ENCODE data around the gene GAK. TPM values are rescaled to one million over a fixed set of nuclear protein-coding genes. Genes with fewer than 3 reads are reported as not detected.
A peak's percentile ranks its signal among the peaks of the same experiment; 100 is the strongest.

Gene GAK
- total RNA-seq, 2 experiments from 2014 or later: 92.8 to 98.9 TPM

DNA sequence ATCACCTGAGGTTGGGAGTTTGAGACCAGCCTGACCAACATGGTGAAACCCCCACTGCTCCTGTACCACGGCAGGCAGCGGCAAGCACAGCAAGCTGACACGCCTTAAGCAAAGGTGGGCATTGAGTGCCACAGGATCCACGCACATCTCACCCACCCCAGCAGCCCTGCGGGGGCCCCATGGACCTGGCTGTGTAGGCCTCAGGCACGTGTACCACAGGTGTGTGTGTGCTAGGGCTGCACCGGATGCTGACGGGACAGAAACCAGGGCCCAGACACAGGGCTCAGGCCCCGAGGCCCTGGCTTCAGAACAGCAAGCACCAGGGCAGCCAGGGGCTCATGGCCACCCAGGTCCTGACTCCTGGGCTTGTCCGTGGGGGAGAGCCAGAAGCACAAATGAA lies 46.8 kb downstream of the GAK start:
- no peak overlapping the region for H3K27ac Mint-ChIP-seq
- no peak for DNase-seq
- H3K27me3 Mint-ChIP-seq: no peaks in the 10 kb centered on the region
- peaks cover 2% of the 10 kb centered on the region for H3K4me1 Mint-ChIP-seq
- H3K36me3 Mint-ChIP-seq: peaks cover 10% of the 10 kb centered on the region
- H3K4me3 Mint-ChIP-seq: no peak overlapping the region
- H3K9me3 Mint-ChIP-seq: peaks cover 1% of the 10 kb centered on the region

DNA sequence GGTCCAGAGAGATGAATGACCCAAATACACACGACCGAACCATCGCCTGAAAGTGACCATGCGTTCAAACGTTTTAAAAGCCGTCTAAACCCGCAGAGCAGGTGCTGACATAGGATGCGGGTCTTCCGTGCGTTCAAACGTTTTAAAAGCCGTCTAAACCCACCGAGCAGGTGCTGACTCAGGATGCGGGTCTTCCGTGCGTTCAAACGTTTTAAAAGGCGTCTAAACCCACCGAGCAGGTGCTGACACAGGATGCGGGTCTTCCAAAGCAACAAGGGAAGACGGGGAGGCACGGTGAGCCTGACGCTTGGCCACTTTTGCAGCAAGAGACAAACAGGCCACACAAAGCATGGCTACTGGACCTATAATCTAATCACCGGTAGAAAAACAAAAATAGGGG lies 47.2 kb downstream of the GAK start:
- Mint-ChIP-seq H3K27me3 (no peaks in the 10 kb centered on the region), H3K9me3 (peaks cover 1% of the 10 kb centered on the region), H3K27ac (no peak overlapping the region), H3K4me3 (no peak overlapping the region), H3K4me1 (peaks cover 6% of the 10 kb centered on the region), H3K36me3 (peaks cover 10% of the 10 kb centered on the region)
- no peak for DNase-seq

DNA sequence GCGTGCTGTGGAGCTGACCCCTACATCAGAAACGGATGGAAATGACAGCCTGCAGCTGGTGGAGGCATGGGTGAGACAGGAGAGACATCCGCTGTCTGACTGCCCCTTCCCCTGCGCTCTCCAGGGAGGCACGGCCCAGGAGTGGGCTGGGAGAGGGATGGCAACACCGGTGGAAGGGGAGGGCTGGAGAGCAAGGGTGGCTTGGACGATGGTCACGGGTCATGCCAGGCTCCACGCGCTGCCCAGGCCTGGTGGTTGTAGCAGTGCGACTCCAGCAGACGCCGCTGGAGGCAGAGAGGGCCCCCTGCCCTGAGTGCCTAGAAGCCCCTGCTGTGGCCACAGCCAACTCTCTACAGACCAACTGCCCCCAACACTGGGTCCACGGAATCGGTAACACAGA lies 47.9 kb downstream of the GAK start:
- H3K9me3 Mint-ChIP-seq: peaks cover 1% of the 10 kb centered on the region
- H3K4me1 Mint-ChIP-seq: peaks cover 12% of the 10 kb centered on the region
- no peaks in the 10 kb centered on the region for H3K27me3 Mint-ChIP-seq
- no peak overlapping the region for H3K27ac Mint-ChIP-seq
- no peak overlapping the region for H3K4me3 Mint-ChIP-seq
- DNase-seq: no peak
- peaks cover 12% of the 10 kb centered on the region for H3K36me3 Mint-ChIP-seq

DNA sequence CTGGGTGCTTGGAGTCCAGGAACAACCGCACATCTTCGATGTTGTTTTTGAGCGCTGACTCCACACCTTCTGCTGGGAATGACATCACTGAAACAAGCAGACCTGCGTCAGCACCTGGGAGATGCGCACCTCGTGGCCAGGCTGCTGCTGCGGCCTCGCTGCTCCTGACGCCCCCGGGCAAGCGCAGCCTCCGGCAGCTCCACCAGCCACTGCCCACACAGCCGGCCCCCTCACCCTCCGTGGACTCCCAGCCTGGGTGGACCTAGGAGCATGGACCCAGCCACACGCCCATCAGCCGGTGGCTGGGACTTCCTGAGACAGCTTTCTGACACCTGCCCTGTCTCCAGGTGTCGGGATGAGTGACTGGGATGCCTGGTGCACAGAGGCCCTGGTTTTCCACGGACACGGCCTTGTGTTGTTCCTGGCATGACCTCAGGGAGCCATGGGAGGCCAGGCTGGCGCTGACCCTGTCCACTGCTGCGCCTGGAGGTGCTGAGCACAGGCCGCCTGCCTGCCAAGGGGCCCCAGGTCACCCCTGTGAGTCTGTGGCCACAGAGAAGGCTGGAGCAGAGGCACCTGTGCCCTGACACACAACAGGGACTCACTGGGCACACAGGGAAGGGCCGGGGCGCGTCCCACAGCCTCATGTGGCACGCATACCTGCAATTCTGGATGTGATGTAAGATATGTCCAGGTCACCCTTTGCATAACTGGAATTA lies 48.6 kb downstream of the GAK start:
- H3K4me3 Mint-ChIP-seq: no peak overlapping the region
- H3K4me1 Mint-ChIP-seq: peaks cover 14% of the 10 kb centered on the region
- no peaks in the 10 kb centered on the region for H3K27me3 Mint-ChIP-seq
- H3K27ac Mint-ChIP-seq: no peak overlapping the region
- no peak for DNase-seq
- H3K9me3 Mint-ChIP-seq: peaks cover 1% of the 10 kb centered on the region
- H3K36me3 Mint-ChIP-seq: peaks cover 16% of the 10 kb centered on the region

DNA sequence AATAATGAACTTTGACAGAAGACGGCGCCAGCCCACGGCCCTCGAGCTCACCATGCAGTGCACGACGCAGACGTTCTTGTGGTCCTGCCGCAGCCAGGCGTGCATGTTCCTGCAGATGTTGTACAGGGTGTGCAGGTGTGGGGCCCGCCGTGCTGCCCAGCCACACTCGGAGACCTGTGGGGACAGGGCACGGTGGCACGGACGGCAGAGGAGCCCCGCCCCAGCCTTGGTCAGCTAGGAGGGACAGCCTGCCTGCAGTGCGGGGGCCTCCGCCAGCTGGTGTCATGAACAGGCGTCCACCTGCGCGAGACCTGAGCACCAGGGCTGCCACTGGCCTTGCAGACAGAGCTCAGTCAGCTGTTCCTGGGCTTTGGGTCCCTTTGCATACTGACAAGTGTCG lies 49.5 kb downstream of the GAK start:
- peaks cover 17% of the 10 kb centered on the region for H3K36me3 Mint-ChIP-seq
- no peak overlapping the region for H3K4me3 Mint-ChIP-seq
- H3K4me1 Mint-ChIP-seq: peaks cover 19% of the 10 kb centered on the region
- peaks cover 1% of the 10 kb centered on the region for H3K9me3 Mint-ChIP-seq
- DNase-seq: no peak
- H3K27me3 Mint-ChIP-seq: no peaks in the 10 kb centered on the region
- no peak overlapping the region for H3K27ac Mint-ChIP-seq

DNA sequence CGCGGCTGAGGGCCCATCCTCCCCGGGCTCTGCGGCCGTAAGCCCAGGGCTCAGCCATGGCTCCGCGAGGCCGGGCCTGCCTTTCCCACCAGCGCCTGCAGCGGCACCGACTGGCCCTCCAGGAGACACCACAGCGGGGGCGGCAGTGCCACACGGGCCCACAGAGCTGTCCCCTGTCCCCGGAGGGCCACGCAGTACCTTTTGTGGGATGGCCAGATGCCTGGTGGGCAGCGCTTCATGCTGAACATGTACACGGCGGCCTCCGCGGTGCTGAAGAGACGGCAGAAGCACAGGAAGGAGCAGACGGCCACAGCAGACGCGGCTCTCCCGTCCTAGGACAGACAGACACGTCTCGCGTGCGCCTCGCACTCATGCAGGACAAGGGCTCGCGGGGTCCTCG lies 50.4 kb downstream of the GAK start:
- Mint-ChIP-seq H3K4me1 (peaks cover 19% of the 10 kb centered on the region), H3K27me3 (no peaks in the 10 kb centered on the region), H3K9me3 (no peaks in the 10 kb centered on the region), H3K27ac (no peak overlapping the region), H3K4me3 (no peak overlapping the region), H3K36me3 (peaks cover 13% of the 10 kb centered on the region)
- DNase-seq: no peak

DNA sequence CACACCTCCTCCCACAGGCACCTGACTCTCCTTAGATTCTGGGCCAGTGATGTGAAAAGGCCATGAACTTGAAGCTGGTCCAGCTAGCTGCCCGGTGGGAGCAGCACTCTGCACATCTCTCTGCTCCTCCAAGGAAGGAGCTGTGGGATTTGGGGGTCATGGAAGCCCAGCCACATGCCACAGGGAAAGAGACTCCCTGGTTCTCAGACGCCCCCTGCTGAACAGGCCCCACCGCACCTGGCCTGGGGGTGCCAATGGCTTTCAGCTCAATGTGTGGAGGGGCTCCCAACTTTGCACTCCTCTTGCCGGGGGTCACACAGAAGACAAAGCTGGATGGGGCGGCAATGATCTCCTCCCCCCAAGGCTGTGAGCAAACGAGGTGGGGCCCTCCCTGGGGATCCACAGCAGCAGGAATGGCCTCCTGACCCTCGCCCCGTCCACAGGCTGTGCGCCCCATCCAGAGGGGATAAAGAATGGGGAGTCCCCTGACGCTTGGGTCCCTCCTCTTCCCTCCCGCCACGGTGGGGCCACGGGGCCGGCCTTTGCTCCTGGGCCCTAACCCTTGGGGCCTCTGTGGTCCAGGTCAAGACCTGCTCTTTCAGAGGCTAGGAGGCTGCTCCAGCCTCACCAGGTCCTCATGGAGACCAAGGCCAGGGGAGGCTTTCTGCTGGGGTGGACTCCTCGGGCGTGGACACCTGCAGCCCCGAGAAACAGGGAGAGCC lies 51.3 kb downstream of the GAK start:
- no peak overlapping the region for H3K4me3 Mint-ChIP-seq
- peaks cover 19% of the 10 kb centered on the region for H3K4me1 Mint-ChIP-seq
- H3K27me3 Mint-ChIP-seq: no peaks in the 10 kb centered on the region

DNA sequence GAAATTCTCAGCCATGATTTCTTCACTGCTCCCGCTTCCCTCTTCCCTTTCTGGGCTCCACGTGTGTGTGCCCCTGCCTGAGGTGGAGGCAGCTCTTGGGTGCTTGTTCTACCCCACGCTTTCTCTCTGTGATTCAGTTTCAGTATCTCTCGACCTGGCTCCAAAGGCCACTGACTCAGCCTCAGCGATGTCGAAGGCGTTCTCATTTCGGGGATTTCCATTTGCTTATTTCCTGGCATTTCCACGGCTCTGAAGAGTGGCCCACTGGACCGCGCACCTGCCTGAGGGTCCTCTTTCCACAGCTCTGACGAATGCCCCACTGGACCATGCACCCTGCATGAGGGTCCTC lies 52.4 kb downstream of the GAK start:
- peak overlapping the region; percentile 96 for H3K27ac Mint-ChIP-seq
- H3K4me1 Mint-ChIP-seq: peaks cover 19% of the 10 kb centered on the region
- H3K36me3 Mint-ChIP-seq: peaks cover 13% of the 10 kb centered on the region
- peak; percentile 50 for DNase-seq
- no peaks in the 10 kb centered on the region for H3K9me3 Mint-ChIP-seq
- no peaks in the 10 kb centered on the region for H3K27me3 Mint-ChIP-seq
- H3K4me3 Mint-ChIP-seq: peak overlapping the region; percentile 71

More for the DNA sequence above, 51.3 kb downstream of the GAK start:
- Mint-ChIP-seq H3K9me3 (no peaks in the 10 kb centered on the region), H3K27ac (peak overlapping the region; percentile 96), H3K36me3 (peaks cover 13% of the 10 kb centered on the region)
- DNase-seq: no peak

DNA sequence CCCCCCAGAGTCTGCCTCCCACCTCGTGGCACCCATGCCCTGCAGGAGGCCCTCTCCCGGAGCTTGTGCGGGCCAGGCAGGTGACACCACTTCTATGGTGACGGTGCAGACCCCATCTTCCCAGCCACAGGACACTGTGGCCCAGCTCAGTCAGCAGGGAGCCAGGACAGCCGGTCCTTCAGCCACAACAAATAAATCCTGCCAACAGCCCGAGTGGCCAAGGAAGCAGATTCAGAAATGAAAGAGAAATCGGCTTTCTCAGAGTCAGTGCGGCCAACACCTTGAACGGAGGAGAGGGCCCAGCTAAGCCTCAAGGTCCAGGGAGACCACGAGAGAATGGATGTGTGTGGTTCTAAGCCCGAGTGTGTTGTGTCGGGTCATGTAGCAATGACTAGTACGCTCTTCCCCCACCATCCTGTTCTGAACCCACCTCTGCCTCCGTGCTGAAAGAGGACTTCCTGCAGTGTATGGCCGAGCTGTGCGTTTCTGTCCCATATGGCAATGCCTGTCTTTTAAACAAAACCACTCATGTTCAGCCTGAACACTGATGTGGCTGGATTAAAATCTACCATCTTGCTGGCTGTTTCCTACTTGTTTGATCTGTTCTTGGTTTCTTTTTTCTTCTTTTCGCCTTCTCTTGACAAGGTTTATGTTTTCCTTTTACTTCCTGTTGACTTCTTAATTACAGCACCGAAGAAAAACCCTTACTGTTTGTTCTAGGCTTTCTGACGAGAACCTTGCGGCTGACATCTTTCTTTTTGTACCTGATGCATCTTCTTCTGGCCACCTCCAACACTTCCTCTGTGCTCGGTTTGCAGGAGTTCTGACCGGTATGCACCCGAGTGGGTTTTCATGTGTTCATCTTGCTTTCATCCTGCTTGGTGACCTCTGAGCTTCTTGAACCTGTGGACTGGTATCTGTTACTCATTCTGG lies 53.1 kb downstream of the GAK start:
- peak overlapping the region; percentile 71 for H3K4me3 Mint-ChIP-seq
- H3K27ac Mint-ChIP-seq: peak overlapping the region; percentile 96
- peaks cover 13% of the 10 kb centered on the region for H3K36me3 Mint-ChIP-seq
- DNase-seq: no peak
- peaks cover 19% of the 10 kb centered on the region for H3K4me1 Mint-ChIP-seq
- no peaks in the 10 kb centered on the region for H3K9me3 Mint-ChIP-seq
- no peaks in the 10 kb centered on the region for H3K27me3 Mint-ChIP-seq

DNA sequence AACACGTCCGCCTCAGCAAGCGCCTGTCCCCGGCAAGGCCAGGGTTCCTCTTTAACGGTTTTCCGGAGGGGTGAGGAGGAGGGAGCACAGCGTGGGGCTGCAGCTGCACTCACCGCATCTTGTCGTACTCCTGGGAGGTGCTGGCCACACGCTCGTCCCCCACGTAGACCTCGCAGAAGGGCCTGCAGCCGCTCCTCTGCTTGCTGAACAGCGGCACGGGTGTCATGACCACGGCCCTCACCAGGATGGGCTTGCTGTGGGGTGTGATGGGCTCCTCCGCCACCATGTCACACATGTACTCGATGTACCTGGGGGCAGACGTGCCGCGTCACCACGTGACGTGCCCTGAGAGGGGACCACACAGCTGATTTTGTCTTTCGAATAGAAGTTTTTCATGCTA lies 54.6 kb downstream of the GAK start:
- Mint-ChIP-seq H3K4me1 (peaks cover 19% of the 10 kb centered on the region), H3K27me3 (no peaks in the 10 kb centered on the region), H3K36me3 (peaks cover 13% of the 10 kb centered on the region), H3K4me3 (no peak overlapping the region), H3K9me3 (no peaks in the 10 kb centered on the region), H3K27ac (no peak overlapping the region)
- no peak for DNase-seq

DNA sequence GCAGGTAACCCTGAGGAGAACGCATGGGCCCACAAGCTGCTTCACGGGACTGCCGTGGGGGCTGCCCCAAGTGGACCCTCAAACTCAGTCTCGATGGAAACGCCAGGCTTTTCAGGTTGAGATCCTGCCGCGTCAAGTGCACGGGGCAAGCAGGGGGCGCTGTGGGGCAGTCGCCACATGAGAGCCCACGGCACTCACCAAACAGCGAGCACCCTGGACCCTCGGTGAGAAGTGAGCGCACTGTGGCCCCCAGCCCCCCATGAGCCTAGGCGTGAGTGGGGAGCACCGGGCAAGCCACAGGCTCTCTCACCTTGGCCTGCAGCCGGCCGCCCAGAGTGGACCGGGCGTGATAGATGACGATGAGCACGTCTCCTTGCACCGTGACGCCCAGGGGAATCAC lies 55.3 kb downstream of the GAK start:
- Mint-ChIP-seq H3K36me3 (peaks cover 13% of the 10 kb centered on the region), H3K9me3 (no peaks in the 10 kb centered on the region), H3K4me1 (peaks cover 19% of the 10 kb centered on the region), H3K4me3 (no peak overlapping the region), H3K27ac (no peak overlapping the region), H3K27me3 (no peaks in the 10 kb centered on the region)
- no peak for DNase-seq

DNA sequence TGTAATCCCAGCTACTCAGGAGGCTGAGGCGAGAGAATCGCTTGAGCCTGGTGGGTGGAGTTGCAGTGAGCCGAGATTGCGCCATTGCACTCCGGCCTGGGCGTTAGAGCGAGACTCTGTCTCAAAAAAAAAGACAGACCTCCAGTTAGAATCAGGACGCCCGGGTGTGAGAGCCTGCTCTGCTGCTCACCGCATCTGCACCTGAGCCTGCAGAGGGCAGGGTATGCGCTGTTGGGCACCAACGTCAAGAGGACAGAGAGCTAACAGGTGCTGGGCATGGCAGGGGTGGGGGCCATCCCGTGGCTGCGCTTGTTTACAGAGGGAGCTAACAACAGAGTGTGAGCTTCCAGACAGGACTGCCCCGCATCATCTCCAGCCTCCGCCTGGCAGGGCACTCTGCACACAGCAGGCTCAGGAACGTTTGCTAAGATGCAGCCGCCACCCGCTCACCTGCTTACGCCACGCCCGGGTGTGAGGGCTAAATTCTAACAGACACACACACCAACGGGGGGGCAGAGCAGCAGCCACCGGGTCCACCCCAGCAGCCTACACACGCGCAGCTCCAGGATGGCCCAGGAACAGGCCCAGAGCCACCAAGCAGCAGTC lies 56.2 kb downstream of the GAK start:
- H3K4me1 Mint-ChIP-seq: peaks cover 19% of the 10 kb centered on the region
- H3K36me3 Mint-ChIP-seq: peaks cover 13% of the 10 kb centered on the region
- H3K9me3 Mint-ChIP-seq: no peaks in the 10 kb centered on the region
- no peak overlapping the region for H3K4me3 Mint-ChIP-seq
- DNase-seq: no peak
- H3K27me3 Mint-ChIP-seq: no peaks in the 10 kb centered on the region
- H3K27ac Mint-ChIP-seq: no peak overlapping the region

DNA sequence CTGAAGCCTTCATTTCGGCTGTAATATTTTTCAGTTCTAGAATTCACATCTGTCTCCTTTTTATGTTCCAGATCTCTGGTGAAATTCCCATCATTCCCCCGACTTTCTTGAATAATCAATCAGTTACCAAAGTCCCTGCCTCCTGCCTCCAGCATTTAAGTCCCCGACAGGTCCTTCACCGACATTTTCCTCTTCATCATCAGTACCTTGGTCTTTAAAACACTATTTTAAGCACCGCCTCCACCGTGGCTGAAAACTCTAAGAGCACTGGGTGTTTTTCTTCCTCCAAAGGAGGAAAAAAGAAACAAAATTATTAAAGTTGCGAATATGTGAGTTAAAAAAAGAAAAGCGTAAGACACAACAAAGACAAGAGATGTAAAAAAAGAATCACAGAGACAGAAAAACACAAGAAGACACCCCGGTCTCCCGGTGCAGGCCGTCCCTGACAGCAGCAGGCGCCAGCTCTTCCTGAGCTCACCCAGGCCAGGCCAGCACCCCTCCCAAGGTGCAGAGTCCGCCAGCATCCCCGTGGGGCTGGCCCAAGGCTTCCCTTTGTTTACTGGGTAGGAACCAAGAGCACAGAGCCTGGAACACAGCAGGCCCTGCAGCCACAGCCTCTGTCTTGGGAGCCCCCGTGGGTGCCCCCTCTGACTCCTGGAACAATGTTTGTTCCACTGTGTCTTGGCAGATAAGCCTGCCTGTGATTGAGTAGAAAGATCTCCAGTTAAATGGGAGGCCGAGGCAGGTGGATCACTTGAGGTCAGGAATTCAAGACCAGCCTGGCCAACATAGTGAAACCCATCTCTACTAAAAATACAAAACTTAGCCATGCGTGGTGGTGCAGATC lies 56.9 kb downstream of the GAK start:
- Mint-ChIP-seq H3K27me3 (no peaks in the 10 kb centered on the region), H3K9me3 (no peaks in the 10 kb centered on the region), H3K4me1 (peaks cover 16% of the 10 kb centered on the region), H3K4me3 (no peak overlapping the region), H3K36me3 (peaks cover 18% of the 10 kb centered on the region), H3K27ac (no peak overlapping the region)
- no peak for DNase-seq

DNA sequence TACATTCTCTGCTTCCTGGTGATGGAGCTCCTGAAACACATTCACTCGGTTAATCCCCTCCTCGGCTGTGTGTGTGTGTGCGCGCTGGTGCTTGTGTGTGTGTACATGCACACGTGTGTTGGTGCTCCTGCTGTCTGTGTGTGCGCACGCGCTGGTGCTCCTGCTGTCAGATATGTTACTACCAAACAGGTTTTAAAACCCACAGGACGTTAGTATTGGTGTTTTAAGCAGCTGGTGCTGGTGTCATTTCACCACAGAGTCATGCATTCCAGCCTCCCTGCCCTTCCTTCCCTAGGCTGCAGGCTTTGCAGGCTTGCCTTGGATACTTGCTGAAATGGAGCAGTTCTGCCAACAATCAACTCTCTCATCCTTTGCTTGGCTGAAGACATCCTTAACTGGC lies 58.1 kb downstream of the GAK start:
- H3K4me3 Mint-ChIP-seq: no peak overlapping the region
- no peaks in the 10 kb centered on the region for H3K27me3 Mint-ChIP-seq
- H3K36me3 Mint-ChIP-seq: peaks cover 24% of the 10 kb centered on the region
- H3K9me3 Mint-ChIP-seq: no peaks in the 10 kb centered on the region
- H3K4me1 Mint-ChIP-seq: peaks cover 6% of the 10 kb centered on the region
- no peak for DNase-seq
- H3K27ac Mint-ChIP-seq: no peak overlapping the region

Data from activated naive CD8-positive, alpha-beta T cell treated with anti-CD3 and anti-CD28 coated beads for 36 hours (primary cell).